B cell (primary cell): Measurements from ENCODE around the gene EFNB2.

Experiments
- EZH2 ChIP-seq: IDR thresholded peaks from 2 replicates; pipeline ENCODE4 v1.6.1; 2012; ENCODE audit warnings: borderline replicate concordance, low read depth, mild to moderate bottlenecking, moderate library complexity, low read length; ENCODE audit not compliant: insufficient read depth, poor library complexity, severe bottlenecking
- TF ChIP-seq, protein P1 (sequence below): fragments of 200-600 bp; IDR thresholded peaks from one replicate; pipeline ENCODE4 v1.8.0; 2022; ENCODE audit warnings: antibody characterized with exemption, mild to moderate bottlenecking

- TF ChIP-seq, protein P1, sequence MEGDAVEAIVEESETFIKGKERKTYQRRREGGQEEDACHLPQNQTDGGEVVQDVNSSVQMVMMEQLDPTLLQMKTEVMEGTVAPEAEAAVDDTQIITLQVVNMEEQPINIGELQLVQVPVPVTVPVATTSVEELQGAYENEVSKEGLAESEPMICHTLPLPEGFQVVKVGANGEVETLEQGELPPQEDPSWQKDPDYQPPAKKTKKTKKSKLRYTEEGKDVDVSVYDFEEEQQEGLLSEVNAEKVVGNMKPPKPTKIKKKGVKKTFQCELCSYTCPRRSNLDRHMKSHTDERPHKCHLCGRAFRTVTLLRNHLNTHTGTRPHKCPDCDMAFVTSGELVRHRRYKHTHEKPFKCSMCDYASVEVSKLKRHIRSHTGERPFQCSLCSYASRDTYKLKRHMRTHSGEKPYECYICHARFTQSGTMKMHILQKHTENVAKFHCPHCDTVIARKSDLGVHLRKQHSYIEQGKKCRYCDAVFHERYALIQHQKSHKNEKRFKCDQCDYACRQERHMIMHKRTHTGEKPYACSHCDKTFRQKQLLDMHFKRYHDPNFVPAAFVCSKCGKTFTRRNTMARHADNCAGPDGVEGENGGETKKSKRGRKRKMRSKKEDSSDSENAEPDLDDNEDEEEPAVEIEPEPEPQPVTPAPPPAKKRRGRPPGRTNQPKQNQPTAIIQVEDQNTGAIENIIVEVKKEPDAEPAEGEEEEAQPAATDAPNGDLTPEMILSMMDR: no peak
- no peak for TF ChIP-seq EZH2
Observed at GRCh38 chr13:106566641-106567473, 31.4 kb upstream of the EFNB2 start.
